PC-3 (cell line): ENCODE measurements around the gene CLDN9. TPM values are rescaled to one million over a fixed set of nuclear protein-coding genes. Genes with fewer than 3 reads are reported as not detected.

Experiments
- total RNA-seq: library from RNA; depleted of rRNA; stranded (reverse); fragments of >200 nt; gene quantifications from 2 replicates; pipeline ENCODE4 v1.2.3, GENCODE V29; 2014; rRNA removed

CLDN9 gene
- total RNA-seq, 1 experiment from 2014 or later = 0.33 TPM

Other genes with a start within 250 kb of the CLDN9 start
- 203 and 289 TPM in 2 replicates for gene ELOB, start 235.6 kb upstream of the CLDN9 start, total RNA-seq
- gene PRSS33, start 225.4 kb upstream of the CLDN9 start, total RNA-seq = 0.11 TPM in 1 of 2 replicates, not detected in the other
- not detected in 2 replicates for gene PRSS41, start 214.5 kb upstream of the CLDN9 start, total RNA-seq
- not detected in 2 replicates for gene PRSS21, start 195.7 kb upstream of the CLDN9 start, total RNA-seq
- gene ZG16B, start 182.6 kb upstream of the CLDN9 start, total RNA-seq = 8.6 and 17.0 TPM in 2 replicates
- 36.9 and 42.5 TPM in 2 replicates for gene PRSS22, start 154.8 kb upstream of the CLDN9 start, total RNA-seq
- gene FLYWCH2, start 129.7 kb upstream of the CLDN9 start, total RNA-seq = 92.0 and 100 TPM in 2 replicates
- gene FLYWCH1, start 101.0 kb upstream of the CLDN9 start, total RNA-seq = 41.4 and 54.7 TPM in 2 replicates
- gene KREMEN2, start 48.6 kb upstream of the CLDN9 start, total RNA-seq = 3.6 and 7.1 TPM in 2 replicates
- 37.9 and 45.0 TPM in 2 replicates for gene PAQR4, start 43.6 kb upstream of the CLDN9 start, total RNA-seq
- 51.9 and 109 TPM in 2 replicates for gene PKMYT1, start 32.5 kb upstream of the CLDN9 start, total RNA-seq
- gene CLDN6, start 5.3 kb downstream of the CLDN9 start, total RNA-seq = not detected in 2 replicates
- 667 and 713 TPM in 2 replicates for gene TNFRSF12A, start 7.4 kb downstream of the CLDN9 start, total RNA-seq
- 56.4 and 56.6 TPM in 2 replicates for gene HCFC1R1, start 11.0 kb downstream of the CLDN9 start, total RNA-seq
- gene THOC6, start 11.1 kb downstream of the CLDN9 start, total RNA-seq = 40.3 and 47.3 TPM in 2 replicates
- gene BICDL2, start 24.0 kb downstream of the CLDN9 start, total RNA-seq = 16.3 and 27.7 TPM in 2 replicates
- gene MMP25, start 33.6 kb downstream of the CLDN9 start, total RNA-seq = 0.29 and 0.51 TPM in 2 replicates
- gene IL32, start 52.7 kb downstream of the CLDN9 start, total RNA-seq = 8.8 and 10.8 TPM in 2 replicates
- not detected in 2 replicates for gene ZSCAN10, start 86.4 kb downstream of the CLDN9 start, total RNA-seq
- gene ZNF205, start 99.7 kb downstream of the CLDN9 start, total RNA-seq = 19.0 and 27.0 TPM in 2 replicates
- gene ZNF213, start 122.1 kb downstream of the CLDN9 start, total RNA-seq = 3.6 and 9.6 TPM in 2 replicates
- not detected in 2 replicates for gene OR1F1, start 175.3 kb downstream of the CLDN9 start, total RNA-seq
- gene ZNF200, start 222.2 kb downstream of the CLDN9 start, total RNA-seq = 4.7 and 5.0 TPM in 2 replicates
- 0.04 TPM in 1 of 2 replicates, not detected in the other for gene MEFV, start 243.7 kb downstream of the CLDN9 start, total RNA-seq